Measurements from ENCODE around the gene GFER.

DNA sequence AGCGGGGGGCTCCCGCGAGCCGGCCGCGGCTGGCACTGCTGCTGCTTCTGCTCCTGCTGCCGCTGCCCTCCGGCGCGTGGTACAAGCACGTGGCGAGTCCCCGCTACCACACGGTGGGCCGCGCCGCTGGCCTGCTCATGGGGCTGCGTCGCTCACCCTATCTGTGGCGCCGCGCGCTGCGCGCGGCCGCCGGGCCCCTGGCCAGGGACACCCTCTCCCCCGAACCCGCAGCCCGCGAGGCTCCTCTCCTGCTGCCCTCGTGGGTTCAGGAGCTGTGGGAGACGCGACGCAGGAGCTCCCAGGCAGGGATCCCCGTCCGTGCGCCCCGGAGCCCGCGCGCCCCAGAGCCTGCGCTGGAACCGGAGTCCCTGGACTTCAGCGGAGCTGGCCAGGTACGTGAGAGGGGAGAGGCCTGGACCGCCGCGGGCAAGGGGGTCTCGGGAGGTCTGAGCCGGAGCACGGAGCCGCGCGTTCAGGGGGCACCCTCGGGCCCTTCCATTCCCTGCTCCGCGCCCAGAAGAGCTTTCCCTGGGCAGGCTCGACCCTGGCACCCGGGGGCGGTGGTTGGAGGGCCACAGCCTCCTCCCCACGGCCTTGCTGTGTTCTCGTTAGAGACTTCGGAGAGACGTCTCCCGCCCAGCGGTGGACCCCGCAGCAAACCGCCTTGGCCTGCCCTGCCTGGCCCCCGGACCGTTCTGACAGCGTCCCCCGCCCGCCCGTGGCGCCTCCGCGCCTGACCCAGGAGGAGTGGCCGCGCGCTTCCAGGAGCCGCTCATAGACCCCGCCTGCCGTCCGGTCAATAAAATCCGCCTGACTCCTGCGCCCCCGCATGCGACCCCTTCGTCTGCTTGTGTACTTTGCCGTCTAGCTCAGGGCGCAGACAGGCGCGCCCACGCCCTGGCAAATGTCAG lies 36.2 kb downstream of the GFER start:
- TF ChIP-seq, protein P1, sequence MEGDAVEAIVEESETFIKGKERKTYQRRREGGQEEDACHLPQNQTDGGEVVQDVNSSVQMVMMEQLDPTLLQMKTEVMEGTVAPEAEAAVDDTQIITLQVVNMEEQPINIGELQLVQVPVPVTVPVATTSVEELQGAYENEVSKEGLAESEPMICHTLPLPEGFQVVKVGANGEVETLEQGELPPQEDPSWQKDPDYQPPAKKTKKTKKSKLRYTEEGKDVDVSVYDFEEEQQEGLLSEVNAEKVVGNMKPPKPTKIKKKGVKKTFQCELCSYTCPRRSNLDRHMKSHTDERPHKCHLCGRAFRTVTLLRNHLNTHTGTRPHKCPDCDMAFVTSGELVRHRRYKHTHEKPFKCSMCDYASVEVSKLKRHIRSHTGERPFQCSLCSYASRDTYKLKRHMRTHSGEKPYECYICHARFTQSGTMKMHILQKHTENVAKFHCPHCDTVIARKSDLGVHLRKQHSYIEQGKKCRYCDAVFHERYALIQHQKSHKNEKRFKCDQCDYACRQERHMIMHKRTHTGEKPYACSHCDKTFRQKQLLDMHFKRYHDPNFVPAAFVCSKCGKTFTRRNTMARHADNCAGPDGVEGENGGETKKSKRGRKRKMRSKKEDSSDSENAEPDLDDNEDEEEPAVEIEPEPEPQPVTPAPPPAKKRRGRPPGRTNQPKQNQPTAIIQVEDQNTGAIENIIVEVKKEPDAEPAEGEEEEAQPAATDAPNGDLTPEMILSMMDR (tag by site-specific recombination; IDR thresholded peaks at IDR 0.05): no peak
- TF ChIP-seq ZNF785 (tag by site-specific recombination; IDR thresholded peaks at IDR 0.05) (no peak), ZNF324 (tag by site-specific recombination; IDR thresholded peaks at IDR 0.05) (no peak)
- TF ChIP-seq, protein P2, sequence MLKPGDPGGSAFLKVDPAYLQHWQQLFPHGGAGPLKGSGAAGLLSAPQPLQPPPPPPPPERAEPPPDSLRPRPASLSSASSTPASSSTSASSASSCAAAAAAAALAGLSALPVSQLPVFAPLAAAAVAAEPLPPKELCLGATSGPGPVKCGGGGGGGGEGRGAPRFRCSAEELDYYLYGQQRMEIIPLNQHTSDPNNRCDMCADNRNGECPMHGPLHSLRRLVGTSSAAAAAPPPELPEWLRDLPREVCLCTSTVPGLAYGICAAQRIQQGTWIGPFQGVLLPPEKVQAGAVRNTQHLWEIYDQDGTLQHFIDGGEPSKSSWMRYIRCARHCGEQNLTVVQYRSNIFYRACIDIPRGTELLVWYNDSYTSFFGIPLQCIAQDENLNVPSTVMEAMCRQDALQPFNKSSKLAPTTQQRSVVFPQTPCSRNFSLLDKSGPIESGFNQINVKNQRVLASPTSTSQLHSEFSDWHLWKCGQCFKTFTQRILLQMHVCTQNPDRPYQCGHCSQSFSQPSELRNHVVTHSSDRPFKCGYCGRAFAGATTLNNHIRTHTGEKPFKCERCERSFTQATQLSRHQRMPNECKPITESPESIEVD (tag by site-specific recombination; IDR thresholded peaks at IDR 0.05): no peak
